Stimulated activated CD8-positive, alpha-beta memory T cell treated with anti-CD3 and anti-CD28 coated beads, Interleukin-12 subunit alpha, Interleukin-12 subunit beta, amount 100 ng/mL, for 24 hours (primary cell): ENCODE data around the gene KAT2B.
A peak's percentile ranks its signal among the peaks of the same experiment; 100 is the strongest.
"Not testable (repeated sequence)": the region's sequence is repeated elsewhere in the genome, so short reads cannot be mapped to it uniquely, and the experiment has no call there.

ENCODE experiments used
- DNase-seq: peaks from one replicate; pipeline ENCODE4 v3.0.0-alpha.2; 2020; ENCODE audit errors: extremely low read depth

Gene KAT2B

GRCh38 chr3:20039765-20040547, at the start of gene KAT2B:
TSS of gene KAT2B (plus strand) at chr3:20040446. CDS start at chr3:20040478, 32 bp downstream.
- peak; percentile 55 for DNase-seq

DNA sequence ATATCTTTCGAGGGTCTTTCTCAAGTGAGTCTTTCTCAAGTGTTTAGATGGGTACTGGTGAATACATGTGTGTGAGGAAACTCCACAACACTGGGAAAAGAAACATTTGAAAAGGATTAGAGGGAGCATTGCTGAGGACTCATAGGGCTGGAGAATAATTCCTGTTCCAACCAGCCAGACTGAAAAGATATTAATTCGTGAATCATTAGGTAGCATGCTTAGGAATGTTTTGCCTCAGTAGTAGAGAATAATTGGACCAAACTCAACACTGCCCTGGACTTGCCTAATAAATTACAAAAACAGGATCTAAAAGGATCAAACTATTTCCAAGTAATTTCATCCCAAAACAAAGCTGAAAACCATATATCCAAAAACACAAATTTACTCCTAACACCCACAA, 45.5 kb upstream of the KAT2B start:
- no peak for DNase-seq

DNA sequence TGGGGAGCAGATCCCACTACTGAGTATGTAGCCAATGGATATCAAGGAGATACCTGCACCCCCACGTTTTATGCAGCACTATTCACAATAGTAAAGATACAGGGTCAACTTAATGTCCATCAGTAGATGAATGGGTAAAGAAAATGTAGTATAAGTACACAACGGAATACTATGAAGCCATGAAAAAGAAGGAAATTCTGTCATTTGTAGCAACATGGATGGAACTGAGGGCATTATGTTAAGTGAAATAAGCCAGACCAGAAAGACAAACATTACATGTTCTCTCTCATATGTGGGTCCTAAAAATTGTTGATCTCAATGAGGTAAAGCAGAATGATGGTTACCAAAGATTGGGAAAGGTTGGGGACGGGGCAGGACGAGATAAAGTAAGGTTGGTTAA, 42.7 kb upstream of the KAT2B start:
- no peak for DNase-seq

- DNase-seq, result no peak
Measured at GRCh38 chr3:20001932-20002331, 38.3 kb upstream of the KAT2B start.

GRCh38 chr3:20007960-20008359, 32.3 kb upstream of the KAT2B start:
- no peak for DNase-seq

- DNase-seq, result no peak
Measured at GRCh38 chr3:20008646-20009045, 31.6 kb upstream of the KAT2B start.

DNA sequence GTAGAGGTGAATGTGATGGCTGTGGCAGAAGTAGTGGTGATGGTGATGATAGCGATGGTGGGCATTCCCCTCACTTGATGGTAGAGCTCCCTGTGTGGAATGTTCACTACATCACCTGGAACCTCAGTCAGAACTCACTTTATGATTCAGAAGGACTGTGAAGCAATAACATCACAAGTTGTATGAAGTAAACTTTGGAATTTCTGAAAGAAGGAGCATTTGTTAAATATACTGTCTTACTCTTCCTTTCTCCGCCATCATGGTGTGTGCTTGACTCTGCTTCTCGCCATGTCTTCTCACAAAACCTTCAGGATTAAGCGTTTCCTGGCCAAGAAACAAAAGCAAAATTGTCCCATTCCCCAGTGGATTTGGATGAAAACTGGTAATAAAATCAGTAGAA, 28.1 kb upstream of the KAT2B start, which contains the start of gene PP2D1:
PP2D1 (minus strand) TSS at position 101 of the 400 bp plus-strand sequence. CDS start 192 bp downstream, outside the sequence.
- DNase-seq, result no peak

DNA sequence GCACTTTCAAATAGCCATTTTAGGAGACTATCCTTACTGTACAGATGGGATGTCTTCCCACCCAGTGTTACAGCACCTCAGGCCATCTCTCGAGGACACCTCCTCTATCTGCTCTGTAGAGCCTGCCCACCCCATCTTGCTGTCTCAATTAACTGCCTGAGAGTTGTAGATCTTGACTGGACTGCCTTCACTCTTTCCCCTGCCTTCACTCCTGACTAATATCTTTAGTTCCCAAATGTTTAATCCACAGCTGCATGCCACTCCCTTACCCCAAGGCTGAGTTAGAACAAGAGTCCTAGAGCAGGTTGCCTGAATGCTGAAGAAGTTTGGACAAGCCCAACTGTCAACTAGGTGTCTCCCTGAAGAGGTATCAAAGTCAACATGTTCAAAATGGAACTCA, 26.9 kb upstream of the KAT2B start:
- DNase-seq, result no peak

DNA sequence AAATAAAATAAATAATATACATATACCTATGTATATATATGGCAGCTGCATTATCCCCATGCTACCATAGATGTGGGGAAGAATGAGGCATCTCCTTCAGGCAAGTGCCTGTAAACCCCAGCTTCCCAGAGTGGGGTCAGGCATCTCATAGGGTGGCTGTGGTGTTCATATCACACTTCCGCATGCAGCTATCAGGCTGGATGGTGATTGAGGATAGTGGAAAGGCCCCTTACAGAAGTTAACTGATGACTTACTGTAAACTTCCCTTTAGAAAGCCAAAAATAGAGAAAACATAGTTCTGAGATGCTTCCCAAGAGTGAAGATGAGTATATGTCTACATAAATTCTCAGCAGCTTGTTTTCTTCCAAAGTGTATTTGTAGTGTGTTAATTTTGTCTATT, 24.7 kb upstream of the KAT2B start:
- no peak for DNase-seq

DNA sequence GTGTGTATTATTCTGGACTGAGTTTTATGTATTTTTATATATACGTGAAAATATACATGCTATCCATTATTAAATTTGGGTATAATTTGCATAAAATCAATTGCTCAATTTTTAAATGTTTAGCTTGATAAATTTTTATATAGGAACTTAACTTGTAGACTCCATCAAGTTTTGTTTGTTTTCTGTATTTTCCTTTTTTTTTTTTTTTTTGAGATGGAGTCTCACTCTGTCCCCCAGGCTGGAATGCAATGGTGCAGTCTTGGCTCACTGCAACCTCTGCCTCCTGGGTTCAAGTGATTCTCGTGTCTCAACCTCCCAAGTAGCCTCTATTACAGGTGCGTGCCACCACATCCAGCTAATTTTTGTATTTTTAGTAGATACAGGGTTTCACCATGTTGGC, 24.2 kb upstream of the KAT2B start:
- not testable (repeated sequence) for DNase-seq

- DNase-seq, result no peak
Measured at GRCh38 chr3:20022954-20023622, 17.2 kb upstream of the KAT2B start.

DNA sequence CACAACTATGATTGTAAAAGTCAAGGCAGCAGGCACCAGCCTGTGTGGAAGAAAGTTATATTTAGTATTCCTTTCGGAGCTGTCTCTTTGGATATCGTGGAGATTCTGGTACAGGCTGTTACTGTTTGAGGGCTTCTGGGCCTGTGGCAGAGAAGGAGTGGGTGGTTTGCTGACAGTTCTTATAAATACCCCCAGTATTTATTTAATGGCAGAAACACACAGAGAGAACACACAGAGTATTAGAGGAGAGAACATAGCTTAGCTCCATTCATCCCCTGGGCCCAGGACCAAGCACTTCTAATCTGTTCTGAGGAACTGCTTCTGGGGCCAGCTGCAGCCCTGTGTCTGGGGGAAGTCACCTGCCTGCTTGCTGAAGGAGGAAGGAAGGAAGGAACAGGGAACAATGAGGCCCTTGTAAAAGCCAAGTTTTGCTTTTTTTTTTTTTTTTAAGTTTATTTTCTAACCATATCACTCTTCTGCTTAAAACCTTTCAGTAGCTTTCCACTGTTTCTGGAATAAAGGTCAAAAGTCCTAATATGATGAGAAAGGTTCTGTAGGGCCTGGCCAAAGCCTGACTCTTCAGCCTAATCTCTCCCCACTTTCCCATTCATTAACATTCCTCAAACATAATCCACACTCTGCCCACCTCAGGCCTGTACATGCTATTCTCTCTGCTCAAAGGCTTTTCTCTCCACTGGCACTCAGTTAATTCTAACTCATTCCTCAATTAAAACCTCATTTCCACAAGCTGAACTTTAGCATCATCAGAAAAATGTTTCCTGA, 16.4 kb upstream of the KAT2B start:
- no peak for DNase-seq

DNA sequence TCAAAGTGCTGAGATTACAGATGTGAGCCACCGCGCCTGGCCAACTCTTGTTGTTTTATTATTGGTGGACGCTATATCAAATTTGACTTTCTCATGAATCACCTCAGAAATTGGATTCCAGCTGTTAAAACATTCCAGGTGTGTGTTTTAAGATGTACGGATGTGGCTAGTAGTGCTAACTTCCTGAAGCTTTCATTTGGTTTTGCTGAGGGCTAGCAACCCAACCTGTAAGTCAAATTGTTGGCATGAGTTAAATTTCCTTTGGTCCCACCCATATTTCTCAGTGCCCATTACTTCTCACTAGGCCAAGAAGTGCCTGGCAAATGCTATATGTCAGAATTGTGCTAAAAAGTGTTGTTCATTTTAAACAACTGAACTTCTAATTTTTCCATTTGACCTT, 13.1 kb upstream of the KAT2B start:
- DNase-seq, result no peak

GRCh38 chr3:20028905-20029331, 11.3 kb upstream of the KAT2B start:
- no peak for DNase-seq

DNA sequence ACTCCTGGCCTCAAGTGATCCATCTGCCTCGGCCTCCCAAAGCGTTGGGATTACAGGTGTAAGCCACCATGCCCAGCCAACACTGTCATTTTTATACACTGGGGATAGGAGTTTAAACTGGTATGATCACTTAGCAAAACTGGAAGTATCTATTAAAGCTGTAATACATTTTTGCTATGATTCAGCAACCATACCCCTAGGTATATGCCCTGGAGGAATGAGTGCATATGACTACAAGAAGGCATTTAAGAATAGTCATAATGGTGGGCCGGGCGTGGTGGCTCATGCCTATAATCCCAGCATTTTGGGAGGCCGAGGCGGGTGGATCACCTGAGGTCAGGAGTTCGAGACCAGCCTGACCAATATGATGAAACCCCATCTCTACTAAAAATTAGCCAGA, 8.3 kb upstream of the KAT2B start:
- not testable (repeated sequence) for DNase-seq

GRCh38 chr3:20035019-20035418, 5.2 kb upstream of the KAT2B start:
- no peak for DNase-seq

- DNase-seq, result no peak
Measured at GRCh38 chr3:20037255-20037996, 2.8 kb upstream of the KAT2B start.

DNA sequence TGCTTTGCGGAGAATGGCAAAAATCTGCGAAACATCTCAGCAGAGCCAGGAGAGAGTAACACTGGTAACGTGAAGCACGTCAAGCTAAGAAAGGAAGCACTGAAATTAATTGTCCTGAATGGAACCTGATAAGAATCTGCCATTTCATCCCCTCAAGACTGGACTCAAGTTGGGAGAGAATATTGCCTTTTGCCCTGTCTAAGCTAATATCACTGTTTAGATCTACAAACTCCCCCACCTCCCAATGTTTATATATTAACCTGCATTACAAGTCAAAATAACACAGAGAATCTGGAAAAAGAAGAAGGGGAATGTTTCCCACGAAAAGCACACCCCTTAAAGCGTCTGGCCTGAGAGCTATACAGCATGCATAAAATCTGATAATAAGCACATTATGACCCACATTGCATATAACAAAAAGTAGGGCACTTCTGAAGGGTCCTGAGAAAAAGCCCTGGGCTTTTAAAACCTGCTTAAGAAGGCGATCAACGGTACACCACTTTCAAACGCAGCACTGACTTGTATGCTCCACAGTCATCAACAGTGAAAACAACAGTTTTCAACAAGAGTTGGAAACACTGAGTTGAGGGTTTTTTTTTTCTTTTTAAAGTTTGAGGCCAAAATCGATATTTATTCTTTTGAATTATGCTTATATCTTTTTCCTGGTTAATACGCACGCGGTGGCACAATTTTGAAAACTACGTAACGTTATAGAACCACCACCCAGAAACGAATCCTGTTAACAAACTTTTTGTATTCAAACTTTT, 1.4 kb upstream of the KAT2B start:
- no peak for DNase-seq

- DNase-seq, result no peak
Measured at GRCh38 chr3:20039466-20039764, 831 bp upstream of the KAT2B start.

DNA sequence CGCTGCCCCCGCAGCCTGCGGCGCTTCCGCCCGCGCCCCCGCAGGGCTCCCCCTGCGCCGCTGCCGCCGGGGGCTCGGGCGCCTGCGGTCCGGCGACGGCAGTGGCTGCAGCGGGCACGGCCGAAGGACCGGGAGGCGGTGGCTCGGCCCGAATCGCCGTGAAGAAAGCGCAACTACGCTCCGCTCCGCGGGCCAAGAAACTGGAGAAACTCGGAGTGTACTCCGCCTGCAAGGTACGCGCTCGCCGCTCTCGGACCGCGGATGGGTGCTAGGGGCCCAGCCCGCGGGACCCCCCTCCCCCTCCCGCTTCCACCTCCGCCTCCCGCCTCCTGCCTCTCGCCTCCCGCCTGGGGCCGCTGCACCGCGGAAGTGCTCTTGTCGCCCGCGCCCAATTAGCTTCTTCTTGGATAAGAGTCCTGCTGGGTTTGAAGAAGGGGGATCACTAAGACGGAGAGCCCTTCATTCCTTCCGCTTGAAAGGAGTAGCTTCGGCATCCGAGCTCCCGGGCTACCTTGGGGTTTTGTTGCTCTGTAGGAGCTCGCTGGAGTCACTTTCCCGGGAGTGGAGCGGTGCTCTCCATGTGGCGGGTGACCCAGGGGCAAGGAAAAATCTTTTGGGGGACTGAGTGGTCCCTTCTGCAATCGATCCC, 426 bp downstream of the KAT2B start:
- DNase-seq, result no peak
